Measurements from ENCODE around the gene SOCS2. TPM values are rescaled to one million over a fixed set of nuclear protein-coding genes. Genes with fewer than 3 reads are reported as not detected.

Gene SOCS2
- total RNA-seq, 1 experiment from 2014 or later: 7.1 TPM

DNA sequence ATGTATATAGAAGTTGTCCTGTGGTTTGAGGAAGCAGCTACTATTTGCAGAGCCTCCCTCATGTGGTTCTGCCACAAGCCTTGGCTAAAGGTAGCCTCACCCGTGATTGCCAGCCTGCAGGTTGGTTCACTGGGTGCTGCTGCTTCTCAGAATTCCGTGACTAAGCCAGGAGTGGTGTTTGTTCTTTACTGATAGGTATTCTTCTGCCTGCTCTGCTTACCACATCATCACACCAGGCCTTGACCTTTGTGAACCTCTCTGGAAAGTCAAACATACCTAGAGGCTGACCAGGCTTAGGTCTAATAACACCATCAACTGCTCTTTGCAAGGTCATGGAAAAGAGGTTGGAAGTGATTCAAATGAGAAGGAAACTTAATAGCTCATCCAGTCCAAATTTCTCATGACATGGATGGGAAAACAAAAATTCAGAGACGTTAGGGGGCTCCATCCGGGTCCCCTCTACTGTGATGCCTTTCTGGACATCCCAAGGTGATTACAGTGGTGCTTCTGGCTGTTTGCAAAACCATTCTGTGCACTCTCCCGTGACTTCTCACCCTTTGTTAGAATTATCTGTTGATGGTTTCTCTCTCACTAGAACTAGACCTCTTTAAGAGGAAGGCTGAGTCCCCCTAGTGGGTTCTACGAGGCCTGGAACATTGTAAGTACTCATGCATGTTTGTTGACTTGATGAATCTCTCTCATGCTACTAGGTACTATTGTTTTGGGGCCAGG is 8.5 kb upstream of the SOCS2 start:
- in situ Hi-C loops (cut with HindIII; ENCODE audit: low pct_unique_long_range_greater_than_20kb, low sequenced_read_pairs): no loop called here
- peak; percentile 83 for DNase-seq (ENCODE audit: low read depth)

DNA sequence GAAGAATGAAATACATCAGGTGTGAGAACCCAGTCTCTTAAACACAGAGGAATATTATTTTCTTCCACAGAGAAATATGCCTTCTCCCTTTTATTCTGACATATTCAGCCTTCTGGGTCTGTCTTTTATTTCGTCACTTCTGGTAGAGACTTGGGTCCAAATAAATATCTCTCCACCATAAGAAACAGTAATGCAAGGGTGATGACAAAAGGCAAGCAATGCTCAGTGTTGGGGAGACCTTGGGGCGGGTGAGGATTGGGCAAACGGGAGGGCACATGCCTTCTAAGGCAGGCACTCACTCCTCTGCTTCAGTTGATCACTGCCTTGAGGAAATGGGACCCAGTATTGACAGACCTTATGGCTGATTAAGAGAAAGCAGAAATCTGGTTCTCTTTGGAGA is 6.7 kb upstream of the SOCS2 start:
- no peak for DNase-seq (ENCODE audit: low read depth)
- in situ Hi-C loops (cut with HindIII; ENCODE audit: low pct_unique_long_range_greater_than_20kb, low sequenced_read_pairs): no loop called here

DNA sequence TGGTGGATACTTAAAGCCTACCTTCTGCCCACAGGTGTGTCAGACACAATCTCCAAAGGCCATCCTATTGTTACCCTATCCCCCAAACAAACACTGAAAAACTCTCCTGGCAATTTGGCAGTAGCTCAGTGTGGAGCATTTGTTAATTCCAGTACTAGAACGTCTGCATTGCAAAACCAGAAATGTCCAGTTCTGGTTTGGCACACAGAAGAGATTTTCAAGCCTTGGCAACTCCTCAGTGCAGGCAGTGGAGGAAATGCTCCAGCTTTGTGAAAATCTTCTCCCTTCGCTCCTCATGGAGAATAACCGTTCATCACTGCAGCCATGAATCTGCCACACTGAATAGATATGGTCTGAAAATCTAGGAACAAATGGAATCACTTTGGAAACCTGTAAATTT is 5.3 kb upstream of the SOCS2 start:
- DNase-seq (ENCODE audit: low read depth): no peak
- in situ Hi-C loops (cut with HindIII; ENCODE audit: low pct_unique_long_range_greater_than_20kb, low sequenced_read_pairs): no loop called here

DNA sequence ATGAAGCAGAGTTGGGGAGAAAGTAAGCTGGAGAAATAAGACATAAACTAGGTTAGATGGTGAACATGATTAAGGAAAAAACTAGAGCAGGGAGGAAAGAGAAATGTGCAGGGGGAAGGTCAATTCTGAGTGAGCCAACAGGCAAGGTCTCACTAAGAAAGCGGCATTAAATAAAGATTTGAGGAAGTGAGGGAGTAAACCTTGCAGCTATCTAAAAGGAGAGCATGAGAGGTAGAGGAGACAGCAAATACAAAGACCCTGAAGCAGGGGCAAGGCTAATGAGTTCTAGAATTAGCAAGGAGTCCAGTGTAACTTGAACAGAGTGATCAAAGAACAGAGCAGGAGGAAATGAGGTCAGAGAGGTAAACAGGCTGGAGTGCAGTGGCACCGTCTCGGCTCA is 4.4 kb upstream of the SOCS2 start:
- in situ Hi-C loops (cut with HindIII; ENCODE audit: low pct_unique_long_range_greater_than_20kb, low sequenced_read_pairs): no loop called here
- no peak for DNase-seq (ENCODE audit: low read depth)

DNA sequence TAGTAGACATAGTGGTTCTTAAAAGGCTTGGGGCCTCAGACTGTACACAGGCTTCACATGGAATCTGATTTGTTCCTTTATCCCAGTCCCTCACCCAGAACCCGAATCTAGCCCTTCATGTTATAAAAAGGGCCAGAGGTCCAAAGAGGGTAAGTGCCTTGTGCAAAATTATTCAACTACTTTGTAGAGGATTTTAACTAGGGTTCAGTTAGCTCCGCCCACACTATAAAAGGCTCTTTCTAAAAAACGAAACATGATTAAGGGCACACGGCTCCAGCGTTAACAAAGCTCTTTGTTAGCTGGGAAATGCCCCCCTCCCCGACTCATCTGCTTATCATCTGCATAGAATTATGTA is 3.2 kb upstream of the SOCS2 start:
- no peak for DNase-seq (ENCODE audit: low read depth)
- in situ Hi-C loops (cut with HindIII; ENCODE audit: low pct_unique_long_range_greater_than_20kb, low sequenced_read_pairs): no loop called here

DNA sequence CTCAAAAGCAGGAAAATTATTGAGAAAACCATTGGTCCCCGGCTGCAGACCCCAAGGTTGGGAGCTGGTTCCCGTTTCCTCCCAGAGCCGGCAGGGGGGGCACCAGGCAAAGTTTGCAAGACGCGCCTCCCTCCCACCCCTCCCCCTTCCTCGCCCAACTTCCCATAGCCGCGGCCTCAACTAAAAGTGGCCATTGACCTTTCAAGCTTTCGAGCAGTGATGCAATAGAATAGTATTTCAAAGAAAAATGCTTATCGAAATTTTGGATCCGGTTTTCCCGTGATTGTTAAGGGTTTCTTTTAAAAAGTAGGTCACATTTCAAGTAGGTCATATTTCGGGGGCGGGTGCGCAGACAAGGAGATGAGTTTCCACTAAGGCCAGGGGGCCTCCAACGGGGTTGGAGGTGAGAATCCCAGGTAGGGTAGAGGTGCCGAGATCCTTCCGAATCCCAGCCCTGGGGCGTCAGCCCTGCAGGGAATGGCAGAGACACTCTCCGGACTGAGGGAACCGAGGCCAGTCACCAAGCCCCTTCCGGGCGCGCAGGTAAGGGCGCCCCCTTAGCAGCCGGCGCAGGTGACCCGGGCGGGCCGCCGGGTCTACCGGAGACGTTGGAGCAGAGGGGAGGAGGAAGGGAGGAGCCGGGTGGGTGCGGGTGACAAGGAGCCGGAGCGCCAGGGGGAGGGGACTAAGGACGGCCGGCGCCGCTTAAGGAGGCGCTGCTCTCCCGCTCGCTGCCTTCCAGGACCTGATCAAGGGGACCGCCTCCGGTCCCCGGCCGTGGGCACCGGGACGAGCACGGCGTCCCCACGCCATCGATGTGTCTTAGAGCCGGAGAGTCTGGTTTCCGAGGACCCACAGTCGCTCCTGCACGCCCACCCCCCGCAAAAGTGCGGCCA is 2.6 kb upstream of the SOCS2 start:
- DNase-seq (ENCODE audit: low read depth): peak; percentile 75
- in situ Hi-C loops (cut with HindIII; ENCODE audit: low pct_unique_long_range_greater_than_20kb, low sequenced_read_pairs): no loop called here

DNA sequence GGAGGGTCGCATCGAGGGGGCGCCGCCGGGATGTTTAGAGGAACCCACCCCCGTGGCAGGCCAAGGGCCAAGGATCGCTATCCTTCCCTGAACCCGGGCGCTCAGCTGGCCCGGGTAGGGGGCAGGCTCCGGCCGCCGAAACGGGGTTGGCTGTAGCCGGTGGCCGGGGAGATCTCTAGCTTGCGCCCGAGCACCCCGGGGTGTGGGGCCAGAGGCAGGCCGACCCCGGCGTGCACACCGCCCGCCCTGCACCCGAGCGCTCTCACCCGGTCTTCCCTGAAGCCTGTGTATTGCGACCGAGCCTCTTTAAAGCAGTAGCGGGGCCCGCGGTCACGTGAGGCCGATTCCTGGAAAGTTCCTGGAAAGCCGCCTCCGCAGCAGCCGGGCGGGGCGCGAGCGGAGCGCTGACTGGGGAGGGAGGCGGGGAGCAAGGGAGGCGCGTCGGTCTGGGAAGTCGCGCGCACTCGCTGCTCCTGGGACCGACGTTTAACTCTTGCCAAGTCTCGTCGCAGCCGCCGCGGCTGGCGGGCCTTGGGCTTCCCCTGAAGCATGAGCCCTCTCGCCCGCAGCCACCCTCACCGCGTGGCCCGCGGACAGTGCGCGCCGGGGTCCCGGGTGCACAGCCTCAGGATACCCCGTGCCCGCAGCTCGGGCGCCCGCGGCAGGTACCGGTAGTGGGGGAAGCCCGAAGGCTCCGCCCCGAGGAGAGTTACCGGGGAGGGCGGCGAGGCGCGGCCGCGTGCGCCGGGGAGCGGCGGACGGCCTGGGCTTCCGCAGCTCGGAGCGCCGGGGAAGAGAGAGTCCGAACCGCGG is 1.7 kb upstream of the SOCS2 start:
- peak; percentile 90 for DNase-seq (ENCODE audit: low read depth)
- in situ Hi-C loops (cut with HindIII; ENCODE audit: low pct_unique_long_range_greater_than_20kb, low sequenced_read_pairs): no loop called here

DNA sequence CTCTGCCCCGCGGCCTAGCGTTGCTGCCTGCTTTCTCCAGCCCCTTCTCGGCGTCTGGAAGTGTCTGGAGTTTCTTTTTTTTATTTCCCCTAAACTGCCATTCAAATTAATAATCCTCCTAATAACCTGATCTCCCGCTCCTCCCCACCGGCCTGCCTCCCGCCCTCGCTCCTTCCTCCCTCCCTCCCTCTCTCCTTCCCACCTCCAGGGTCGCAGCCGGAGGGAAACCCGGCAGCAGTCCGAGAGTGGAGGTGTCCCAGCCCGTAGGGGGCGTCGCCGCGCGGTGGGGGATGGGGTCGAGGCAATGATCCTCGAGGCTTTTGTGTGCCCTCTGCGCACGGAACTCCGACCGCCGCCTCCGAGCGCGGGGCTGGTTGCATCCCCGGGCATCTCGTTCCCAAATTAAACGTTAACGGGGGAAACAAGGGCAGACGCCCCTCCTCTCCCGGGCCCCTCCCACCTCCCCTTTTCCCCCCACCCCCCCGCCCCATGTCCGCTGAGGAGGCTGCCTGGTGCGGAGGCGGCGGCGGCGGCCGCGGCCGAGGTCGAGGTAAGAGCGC is 1.0 kb upstream of the SOCS2 start:
- in situ Hi-C loops (cut with HindIII; ENCODE audit: low pct_unique_long_range_greater_than_20kb, low sequenced_read_pairs): no loop called here
- DNase-seq (ENCODE audit: low read depth): peak; percentile 74

DNA sequence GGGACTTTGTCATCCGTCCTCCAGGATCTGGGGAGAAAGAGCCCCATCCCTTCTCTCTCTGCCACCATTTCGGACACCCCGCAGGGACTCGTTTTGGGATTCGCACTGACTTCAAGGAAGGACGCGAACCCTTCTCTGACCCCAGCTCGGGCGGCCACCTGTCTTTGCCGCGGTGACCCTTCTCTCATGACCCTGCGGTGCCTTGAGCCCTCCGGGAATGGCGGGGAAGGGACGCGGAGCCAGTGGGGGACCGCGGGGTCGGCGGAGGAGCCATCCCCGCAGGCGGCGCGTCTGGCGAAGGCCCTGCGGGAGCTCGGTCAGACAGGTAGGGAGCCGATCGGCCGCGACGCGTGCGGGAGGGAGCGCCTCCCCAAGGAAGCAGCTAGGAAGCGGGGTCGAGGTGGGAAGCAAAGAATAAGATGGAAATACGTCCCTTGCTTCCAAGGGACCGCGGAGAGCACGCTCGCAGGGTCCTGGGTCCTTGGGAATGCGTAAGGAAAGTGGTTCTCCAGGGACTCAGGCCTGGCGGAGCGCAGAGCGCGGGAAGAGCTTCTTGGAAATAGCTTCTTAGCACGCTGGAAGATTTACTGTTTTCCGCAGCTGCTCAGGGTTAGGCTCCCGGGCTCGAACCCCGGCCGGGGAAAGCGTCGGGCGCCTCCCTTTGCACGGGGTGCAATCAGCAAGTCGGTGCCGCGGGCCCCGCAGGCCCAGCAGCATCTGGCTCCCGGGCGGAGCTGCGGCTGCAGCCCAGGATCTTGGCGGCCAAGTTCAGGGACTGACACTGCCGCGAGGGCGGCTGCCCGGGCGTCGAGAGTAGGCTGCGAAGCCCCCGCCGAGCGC is 457 bp downstream of the SOCS2 start:
- DNase-seq (ENCODE audit: low read depth): no peak
- in situ Hi-C loops (cut with HindIII; ENCODE audit: low pct_unique_long_range_greater_than_20kb, low sequenced_read_pairs): no loop called here

DNA sequence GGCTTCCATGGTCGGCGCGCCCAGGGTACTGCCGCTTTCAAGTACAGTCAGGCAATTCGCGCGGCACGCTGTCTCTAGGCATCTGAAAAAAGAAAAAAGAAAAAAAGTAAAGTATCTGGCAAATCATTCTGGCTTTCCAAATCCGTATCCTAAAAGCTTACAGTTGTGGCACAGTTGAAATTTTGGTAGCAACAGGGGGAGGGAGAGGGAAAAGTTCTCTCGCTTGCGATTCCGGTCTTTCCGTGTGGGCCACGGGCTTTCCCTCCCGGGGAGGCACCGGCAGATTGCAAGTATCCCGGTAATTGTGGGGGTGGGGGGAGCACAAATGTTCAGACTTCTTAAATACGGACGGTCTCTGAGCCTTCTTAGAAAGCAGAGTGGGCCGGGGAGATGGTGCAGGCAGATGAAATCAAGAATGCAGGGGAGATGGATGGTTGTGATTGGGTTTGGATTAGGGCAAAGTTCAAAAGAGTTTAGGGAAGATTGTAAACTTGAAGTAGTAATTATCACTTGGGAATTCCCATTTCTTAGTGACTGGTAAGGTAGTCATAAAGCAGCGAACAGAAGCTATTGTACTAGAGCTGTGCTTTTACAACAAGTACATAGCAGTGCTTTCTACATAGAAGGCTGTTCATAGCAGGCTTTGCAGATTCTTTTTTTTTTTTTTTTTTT is 1.2 kb downstream of the SOCS2 start:
- no peak for DNase-seq (ENCODE audit: low read depth)
- in situ Hi-C loops (cut with HindIII; ENCODE audit: low pct_unique_long_range_greater_than_20kb, low sequenced_read_pairs): no loop called here

DNA sequence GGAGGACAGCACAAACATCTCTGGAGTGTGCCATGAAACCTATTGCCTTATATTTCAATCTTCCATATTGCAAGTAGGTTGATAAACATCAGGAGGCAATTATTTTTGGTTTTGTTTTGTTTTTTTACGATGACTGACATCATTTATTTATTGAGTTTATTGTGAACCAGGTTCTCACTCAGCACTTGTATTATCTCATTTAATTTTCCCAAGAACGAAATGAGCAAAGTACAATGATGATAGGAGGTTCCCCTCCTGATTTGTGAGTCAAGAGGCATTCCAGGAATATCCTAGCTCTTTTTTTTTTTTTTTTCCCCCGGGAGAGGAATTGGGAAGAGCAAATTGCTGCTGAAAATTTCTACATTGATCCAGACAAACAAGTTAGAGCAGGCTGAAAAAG is 4.7 kb downstream of the SOCS2 start:
- no peak for DNase-seq (ENCODE audit: low read depth)
- in situ Hi-C loops (cut with HindIII; ENCODE audit: low pct_unique_long_range_greater_than_20kb, low sequenced_read_pairs): no loop called here

DNA sequence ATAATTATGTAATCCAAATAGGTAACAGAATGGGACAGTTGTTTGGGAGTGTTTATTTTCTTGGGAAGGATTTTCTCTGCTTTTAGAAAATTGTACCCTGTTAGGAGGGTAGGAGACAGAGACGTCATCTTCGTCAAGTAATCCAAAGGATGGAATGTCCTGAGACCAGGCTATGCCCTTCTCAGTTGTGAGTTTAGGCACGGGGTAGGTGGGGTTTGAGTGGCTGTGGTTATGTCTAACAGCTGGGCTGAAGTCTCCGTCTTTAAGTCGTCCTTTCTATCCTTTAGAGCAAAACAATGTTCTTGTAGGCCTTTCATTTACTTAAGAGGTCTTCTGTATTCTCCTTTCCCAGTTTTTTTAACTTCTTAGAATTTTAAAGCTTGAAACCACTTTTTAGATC is 5.7 kb downstream of the SOCS2 start:
- DNase-seq (ENCODE audit: low read depth): no peak

DNA sequence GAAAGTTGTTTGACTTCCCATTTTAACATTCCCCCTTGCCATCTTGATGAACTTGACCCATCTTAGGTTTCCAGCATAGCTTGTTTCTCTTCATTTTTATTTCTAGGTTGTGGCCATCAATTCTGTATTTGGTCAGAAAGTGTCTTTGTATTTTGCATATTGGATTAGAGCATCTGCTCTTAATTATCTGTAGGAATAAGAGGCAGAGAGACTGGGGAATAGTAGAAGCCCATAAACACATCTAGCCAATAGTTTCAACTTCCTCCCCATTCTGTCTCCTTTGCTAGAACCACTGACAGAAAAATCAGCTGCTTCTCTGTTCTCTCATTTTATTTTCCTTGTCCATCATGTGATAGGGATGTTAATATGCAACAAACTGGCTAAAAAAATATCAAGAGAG is 8.2 kb downstream of the SOCS2 start:
- DNase-seq (ENCODE audit: low read depth): no peak
- in situ Hi-C loops (cut with HindIII; ENCODE audit: low pct_unique_long_range_greater_than_20kb, low sequenced_read_pairs): no loop called here

More for the DNA sequence above, 5.7 kb downstream of the SOCS2 start:
- in situ Hi-C loops (cut with HindIII; ENCODE audit: low pct_unique_long_range_greater_than_20kb, low sequenced_read_pairs): no loop called here

DNA sequence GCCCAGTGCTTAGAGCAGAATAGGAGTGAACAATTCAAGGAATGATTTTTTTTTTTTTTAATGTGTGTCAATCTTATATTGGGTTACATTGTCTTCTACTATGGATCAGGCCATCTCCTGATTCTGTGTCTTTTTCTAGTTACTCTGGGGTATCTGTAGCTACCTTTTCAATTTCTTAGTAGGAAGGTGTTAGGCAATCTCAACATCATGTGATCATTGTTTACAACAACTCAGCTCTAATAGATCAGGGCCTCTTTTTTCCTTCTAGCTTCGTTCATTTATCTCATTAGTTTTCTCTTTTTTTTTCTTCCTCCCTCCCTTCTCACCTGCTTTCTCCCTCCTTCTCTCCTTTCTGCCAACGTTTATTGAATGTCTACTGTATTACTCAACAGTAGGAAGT is 8.9 kb downstream of the SOCS2 start:
- DNase-seq (ENCODE audit: low read depth): no peak
- in situ Hi-C loops (cut with HindIII; ENCODE audit: low pct_unique_long_range_greater_than_20kb, low sequenced_read_pairs): no loop called here

DNA sequence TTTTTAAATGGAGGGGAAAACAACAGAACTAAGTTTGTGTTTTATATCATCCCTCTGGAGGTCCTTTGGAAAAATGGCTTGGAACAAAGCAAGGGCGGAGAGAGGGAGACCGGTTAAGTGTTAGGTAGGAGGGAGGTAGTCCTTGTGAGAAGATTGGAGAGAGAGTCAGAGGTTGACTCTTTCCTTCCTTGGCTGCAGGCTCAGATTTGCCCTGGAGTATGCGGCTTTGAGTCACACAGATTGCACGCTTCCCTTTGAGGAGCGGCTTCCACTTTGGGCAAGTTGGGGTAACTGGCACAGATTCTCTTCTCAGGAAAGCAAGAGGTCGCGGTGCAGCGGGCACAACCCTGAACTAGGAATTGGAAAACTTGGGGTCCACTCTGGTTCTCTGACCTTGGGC is 9.9 kb downstream of the SOCS2 start:
- in situ Hi-C loops (cut with HindIII; ENCODE audit: low pct_unique_long_range_greater_than_20kb, low sequenced_read_pairs): no loop called here
- DNase-seq (ENCODE audit: low read depth): no peak

DNA sequence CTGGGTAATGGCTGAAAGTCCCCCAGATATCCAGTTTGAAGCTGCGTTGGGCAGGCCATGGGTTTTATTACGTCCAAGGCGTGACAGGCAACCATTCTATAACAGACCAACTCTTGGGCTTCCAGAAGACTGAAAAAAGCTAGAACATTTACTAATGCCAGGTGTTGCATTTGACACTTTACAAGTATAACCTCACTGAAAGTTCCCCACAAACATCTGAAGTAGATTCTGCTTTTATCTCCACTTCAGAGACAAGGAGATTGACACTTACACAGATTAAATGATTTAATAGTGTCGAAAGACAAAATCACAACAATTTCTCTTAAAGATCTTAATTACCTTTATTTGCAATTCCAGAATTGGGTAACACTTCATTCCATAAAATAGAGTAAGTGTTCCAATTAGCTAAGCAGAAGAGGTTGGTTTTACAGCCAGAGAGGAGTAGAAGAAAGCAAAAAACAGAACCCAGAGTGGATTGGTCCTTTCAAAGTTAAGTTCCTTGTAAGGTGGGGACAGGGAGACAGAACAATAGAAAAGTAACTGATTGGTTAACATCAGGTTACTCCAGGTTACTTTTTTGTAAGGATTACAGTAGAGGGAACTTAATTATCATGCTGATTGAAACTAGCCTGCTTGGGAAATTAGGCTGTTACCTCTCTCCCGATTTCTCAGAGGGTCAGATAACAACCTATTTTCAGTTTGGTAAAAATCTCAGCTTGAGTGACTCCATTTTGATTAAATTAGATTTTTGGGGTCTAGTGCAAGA is 11.3 kb downstream of the SOCS2 start:
- in situ Hi-C loops (cut with HindIII; ENCODE audit: low pct_unique_long_range_greater_than_20kb, low sequenced_read_pairs): no loop called here
- no peak for DNase-seq (ENCODE audit: low read depth)

DNA sequence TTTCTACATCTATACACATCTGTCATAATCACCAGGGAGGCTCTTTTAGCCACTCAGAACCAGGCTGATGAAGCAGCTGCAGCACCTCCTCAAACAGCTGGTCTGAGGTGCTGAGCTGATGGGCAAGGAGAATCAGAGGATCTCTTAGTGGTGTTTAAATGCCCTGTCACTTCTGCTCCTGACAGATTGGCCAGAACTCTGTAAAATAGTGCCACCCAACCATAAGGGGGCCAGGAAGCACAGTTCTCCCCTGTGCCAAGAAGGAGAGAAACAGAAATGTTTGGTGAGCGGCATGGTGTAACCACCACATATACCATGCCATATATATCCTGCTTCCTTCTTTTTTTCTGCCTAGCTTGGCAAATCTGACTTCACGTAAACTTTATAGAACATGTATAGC is 12.8 kb downstream of the SOCS2 start:
- DNase-seq (ENCODE audit: low read depth): no peak
- in situ Hi-C loops (cut with HindIII; ENCODE audit: low pct_unique_long_range_greater_than_20kb, low sequenced_read_pairs): no loop called here

All from Caki2 (cell line).